Activated CD8-positive, alpha-beta memory T cell treated with anti-CD3 and anti-CD28 coated beads for 48 hours (primary cell): ENCODE data around the gene SERTM1.

ENCODE experiments used
- DNase-seq, 3 experiments: peaks; one replicate each; pipeline ENCODE4 v3.0.0-alpha.2; 2020; ENCODE audit warnings: low read depth in 2 of 3, low spot score in 2 of 3

SERTM1 gene

DNA sequence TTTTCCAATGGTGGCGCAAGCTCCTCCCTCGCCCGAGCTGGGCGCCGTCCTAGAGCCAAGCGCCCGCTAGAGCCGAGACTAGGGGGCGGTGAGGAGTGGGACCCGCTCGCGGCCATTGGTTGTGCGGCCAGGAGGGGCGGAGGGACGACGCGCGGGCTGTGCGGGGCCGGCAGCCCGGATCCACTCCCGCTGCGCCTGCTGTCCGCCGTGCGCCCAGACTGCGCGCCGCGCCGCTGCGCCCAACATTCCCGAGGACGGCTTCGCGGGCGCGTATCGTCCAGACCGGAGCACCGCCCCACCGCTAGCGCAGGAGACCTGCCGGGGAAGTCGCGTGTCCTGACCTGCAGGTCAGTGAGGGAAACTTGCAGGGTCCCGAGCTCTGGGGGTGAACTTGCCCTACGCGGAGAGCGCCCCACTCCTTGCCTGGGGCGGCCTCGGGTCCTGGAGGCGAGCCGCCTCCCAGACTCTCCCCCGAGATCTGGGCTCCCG, at the start of gene SERTM1:
SERTM1 (plus strand) TSS at position 183 of the 489 bp plus-strand sequence. CDS start 21,059 bp downstream, outside the sequence.
- DNase-seq, result no peak

DNA sequence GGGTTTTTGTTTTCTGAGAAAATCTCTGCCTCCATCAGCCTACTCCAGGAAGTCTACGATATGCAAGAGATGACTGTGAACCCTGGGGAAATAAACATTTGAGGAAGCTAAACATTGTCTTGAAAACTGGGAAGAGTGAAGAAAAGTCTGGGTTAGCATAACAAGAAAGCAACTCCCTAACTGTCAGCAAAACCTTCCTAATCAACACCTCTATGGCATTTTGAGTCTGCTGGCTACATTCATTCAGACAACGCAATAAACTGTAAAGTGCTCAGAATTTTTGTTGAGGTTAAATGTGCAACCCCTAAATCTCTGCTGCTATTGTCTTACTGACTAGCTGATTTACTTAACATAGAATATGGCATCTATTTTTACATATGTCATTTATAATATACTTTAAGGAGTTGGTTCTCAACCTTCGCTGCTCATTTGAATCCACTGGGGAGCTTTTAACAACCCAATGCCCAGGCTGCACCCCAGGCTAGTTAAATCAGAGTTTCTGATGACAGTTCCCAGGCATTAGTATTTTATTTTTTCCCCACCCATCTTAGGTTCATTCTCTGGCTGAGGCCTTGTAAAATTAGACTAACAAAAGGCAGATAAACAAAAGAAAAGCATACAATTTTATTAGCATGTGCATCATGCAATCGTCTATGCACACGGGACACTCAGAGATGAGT, 45.3 kb upstream of the SERTM1 start:
- DNase-seq, result no peak

DNA sequence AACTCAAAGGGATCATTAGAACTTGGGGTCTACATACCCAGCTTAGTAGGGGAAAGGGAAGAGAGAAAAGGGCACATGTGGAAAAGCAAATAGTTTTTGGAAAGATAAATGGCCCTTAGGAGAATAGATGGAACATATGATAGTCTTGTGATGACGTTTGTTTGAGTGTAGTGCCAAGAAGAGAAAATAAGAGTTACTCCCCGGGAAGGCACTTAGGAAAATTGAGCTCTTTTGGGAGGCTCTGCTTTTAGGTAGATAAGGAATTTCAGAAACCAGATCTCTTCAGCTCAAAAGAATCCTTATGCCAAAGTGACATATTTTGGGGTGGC, 44.8 kb upstream of the SERTM1 start:
- no peak for DNase-seq

DNA sequence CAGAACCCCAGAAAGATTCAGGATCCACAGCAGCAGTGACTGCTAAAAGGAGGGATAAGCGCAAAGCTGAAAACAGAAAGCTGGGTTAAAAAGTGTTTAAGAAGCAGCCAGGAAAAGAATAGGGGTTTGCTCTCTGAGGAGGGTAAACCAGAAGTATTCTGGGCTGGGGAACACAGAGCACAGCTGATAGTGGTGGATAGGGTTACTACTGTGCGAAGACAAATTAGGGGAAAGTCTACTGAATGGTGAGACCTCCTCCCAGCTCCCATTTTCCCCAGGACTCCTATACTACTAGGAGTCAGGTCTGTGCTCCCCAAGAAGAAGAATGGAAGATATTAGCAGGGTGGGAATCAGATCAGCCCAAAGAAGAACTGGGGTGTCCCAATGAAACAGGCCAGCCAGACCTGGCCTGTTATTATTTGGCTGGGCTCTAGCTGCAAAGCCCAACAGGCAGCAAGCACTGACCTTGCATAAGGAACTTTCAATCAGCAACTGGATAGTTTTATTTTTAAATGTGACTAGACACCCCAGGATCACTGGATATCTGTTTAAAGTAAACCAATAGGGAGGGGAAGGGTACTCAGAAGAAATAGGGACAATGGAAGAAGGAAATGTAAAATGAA, 43.5 kb upstream of the SERTM1 start:
- no peak for DNase-seq

DNA sequence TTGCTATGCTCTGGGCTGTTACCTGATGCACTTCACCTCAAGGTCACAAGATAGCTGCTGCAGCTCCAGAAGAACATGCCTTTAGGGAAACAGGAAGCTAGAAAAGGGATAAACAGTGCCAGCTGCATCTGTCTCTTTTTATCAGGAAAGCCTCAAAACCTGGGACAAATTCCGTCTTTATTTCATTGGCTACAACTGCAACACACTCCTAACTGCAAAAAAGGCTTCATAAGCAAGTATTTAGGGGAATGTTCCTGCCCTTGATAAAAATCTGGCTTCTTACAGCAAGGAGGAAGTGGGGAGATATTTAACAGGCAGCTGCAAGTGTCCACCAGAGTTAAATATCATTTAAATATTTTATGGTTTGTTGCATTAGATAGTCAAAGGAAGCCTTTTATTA, 34.2 kb upstream of the SERTM1 start:
- no peak for DNase-seq

DNA sequence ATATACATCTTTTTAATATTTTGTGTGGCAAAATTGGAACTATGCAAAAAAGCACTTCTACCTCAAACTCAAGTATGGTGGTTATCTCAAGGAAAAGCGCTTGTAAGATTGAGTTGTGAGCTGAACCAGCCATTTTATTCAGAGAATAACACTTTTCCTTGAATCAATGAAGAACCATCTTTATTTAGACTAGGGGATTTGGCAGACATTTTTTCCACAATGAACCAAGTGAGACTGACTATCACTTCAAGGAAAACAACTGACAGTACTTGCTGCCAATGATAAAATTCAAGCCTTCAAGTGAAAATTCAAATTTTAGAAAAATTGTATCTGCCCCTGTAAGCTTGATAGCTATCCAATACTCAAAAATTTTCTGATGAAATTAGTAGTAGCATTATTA, 23.2 kb upstream of the SERTM1 start:
- DNase-seq, result no peak

DNA sequence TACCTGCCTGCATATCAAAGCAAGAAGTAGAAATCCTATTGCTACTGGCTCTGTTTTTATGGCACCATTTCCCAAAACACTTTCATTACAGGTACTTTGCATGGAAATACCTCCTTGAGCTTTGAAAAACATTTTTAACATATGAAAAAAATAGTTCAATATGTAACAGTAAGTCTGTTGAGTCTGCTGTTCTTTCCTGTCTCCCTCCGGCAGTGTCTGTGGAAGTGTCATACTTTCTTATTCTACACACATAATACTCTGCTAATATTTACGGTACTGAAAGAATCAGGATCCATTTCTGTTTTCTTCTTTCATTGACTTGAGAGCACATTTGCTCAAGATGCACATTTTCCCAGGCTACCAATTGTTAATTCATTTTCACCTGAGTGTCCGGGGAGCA, 8.2 kb upstream of the SERTM1 start:
- DNase-seq, result no peak

DNA sequence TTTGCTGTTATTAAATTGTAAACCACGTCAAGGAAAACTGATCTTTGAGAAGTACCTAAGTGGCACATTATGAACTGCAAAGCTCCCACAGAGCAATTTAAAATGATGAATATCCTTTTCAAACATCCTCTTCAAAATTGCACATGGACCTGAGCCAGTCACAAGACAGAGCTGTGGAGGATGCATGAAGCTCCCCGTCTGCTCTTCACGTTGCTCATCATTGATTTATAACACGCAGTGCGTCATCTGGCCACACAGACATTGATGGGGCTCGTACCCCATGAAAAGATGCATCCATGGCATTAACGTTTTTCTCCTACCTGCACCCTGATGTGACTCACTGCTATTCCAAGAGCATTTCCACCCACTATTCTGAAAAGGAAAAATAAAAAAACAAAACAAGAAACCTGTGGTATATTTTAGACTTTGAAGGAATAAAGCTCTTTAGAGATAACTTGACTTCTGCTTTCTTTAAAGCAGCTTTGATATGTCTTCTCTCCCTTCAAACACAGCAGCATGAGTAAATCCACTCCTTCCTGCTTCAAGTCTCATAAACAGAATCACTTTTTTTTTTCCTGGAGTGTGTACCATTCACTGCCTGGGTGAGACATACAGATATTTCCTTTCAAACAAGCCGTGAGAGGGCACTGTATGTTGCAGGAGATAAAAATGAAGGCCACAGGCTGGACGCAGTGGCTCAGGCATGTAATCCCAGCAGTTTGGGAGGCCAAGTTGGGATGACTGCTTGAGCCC, 7.2 kb upstream of the SERTM1 start:
- DNase-seq, result no peak

DNA sequence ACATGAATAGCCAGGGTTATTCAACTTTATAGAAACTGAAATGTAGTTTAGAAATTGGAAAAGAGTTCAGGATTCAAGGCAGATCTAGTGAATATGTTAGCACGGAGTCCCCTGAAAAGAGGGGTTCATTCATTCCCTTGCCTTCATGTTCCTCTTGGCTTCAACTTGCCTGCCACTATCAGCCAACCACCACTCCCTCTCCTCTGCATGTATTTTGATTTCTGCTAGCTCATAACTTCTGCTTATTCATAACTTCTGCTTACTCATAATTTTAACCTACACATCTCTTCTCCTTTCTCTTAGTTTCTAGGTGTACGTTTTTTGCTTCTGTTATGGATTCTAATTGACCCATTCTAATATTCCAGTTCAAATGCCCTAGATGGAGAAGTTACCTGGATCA, 5.5 kb upstream of the SERTM1 start:
- DNase-seq, result no peak

DNA sequence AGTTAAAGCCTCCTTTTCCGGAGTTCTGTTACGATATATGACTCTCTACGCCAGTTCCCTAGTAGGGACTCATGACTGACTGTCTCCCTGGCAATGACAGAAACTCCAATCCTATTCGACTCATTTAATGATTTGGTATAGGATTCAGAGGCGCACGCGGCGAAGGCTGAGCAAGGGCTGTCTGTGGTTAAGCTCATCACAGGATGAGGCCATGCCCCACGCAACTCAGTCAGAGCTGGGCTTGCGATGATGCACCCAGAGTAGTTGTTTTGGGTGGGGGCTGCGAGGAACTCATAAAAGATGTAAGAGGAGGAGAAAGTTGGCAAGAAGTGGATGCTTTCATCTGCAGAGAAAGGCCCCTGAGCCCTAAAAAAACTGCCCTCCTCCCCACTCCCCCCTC, 468 bp upstream of the SERTM1 start:
- no peak for DNase-seq

DNA sequence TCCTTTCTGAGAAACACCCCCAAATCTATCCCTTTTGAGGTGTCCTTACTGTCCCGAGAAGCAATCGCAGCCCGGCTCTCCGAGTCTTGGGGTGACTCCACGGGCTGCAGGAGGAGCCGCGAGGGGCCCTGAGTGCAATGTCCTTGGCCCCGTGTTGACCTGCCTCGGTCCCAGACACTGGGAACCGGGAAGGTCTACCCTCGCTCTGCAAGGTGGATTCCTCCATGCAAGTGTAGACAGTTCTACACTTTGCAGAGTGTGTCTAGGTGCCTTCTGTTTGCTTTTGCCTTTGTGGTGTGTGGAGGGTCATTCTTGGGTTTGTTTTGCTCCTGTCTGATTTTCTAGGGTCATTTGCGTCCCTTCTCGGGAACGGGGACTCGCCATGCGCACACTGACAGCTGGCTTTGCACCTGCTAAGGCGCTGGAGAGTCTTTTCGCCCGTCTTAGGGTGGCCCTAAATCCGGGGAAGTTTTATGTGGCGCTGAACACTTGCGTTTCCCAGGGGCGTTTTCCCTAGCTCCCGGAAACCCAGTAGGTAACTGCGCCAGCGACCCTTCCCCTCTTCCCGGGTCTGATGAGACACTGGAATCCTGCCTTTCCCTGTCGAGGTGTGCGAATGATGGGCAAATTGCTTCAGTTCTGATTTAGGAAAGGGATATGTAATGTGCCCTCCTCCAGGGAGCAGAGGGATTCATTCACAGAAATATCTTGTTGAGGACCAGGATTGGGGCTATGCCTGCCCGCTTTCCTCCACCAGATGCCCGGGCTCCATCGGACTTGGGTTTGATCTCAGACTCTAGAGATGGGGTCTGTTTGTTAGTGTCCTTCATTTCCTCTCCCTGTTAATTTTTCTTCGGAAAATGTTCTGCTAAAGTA, 755 bp downstream of the SERTM1 start:
- no peak for DNase-seq

DNA sequence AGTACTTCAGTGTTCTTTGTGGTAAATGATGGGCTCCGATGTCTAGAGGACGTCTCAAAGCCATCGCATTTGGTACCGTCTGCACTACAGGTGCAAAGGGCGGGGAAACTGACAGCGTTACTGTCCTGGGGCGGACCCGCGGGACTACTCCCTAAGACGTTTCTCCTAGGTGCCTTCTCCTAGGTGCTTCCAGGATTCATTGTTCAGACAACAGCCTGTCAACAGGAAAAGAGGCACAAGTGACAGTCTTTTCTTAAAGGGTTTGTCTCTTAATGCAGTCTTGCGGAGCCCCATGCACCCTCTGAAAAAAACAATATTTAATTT, 1.4 kb downstream of the SERTM1 start:
- DNase-seq, result no peak

DNA sequence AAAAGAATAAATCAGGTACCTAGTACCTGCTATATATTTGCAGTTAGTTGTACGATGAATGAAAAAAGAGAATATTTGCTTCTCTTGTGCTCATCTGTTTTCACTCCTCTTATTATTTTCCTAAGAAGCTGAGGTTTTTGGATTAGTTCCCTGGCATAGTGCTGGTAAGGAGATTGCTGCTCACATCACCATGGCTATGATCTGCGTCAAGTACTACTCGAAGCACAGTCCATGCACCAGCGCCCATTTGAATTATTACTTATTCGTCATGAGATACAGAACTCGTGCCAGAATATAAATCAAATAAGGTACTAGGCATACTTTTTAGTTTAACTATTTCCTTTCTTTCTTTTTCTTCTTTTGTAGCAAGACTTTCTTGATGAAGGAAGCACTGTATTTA, 7.1 kb downstream of the SERTM1 start:
- no peak for DNase-seq

DNA sequence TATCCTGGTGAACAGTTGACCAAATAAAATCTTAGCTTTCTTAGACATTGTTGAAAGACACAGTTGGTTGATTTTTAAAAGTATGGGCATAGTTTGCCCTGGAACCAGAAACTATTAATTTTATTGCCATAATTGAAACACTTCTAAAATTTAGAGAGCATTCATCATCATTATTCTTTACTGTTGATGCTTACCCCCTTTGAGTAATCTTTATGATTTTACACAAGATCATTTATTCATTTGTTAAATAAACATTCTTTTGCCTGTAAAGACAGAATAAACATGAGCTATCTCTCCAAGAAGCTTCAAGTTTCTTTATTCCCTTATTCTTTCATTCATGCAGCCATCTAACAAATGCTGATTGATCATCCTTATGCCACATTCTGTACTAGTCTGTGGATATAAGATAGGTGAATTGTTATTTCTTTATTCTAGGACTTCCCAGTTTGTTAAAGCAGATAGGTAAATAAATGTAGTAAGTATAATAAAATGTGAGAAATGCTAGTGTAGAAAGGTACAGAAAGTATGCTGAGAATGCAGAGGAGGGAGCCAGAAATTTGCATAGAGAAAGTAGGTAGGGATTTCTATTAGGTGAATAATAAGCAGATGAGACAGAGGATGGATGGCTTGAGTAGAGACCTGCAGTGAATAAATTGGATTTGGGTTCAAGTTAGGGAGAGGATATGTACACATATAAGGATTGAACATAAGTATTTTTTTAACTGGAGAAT, 8.2 kb downstream of the SERTM1 start:
- DNase-seq, result no peak

DNA sequence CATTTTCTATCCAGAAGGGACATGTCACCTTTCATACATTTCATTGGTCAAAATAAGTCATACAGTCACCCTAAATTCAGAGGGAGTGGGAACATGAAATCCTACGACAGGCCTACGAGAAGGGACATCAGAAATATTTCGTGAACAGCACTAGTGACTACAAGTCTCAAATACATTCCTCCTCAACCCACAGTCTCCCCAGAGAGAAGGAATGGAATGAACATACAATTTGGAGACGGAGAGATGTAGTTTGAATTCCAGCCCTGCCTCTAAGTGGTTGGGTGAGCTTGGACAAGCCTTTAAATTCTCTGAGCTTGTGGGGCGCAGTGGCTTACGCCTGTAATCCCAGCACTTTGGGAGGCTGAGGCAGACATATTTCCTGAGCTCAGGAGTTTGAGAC, 9.9 kb downstream of the SERTM1 start:
- no peak for DNase-seq

DNA sequence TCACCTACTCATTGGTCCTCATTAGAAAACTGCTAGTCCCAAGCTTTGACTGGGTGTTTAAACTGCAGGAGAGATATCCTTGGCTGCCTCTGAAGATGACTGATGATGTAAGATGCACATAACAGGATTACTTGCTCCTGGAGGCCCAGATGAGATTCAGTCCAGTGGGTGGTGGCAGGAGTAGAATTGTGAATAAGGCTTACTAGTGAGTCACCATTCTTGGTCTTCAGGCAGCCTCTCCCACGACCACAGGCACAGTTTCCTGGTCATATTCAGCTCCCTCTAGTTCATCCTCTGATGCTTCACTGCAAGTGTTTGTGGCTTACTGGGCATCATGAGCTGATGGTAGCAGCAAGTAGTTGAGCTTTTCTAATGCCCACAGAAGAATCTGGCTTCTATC, 12.1 kb downstream of the SERTM1 start:
- DNase-seq, result no peak

DNA sequence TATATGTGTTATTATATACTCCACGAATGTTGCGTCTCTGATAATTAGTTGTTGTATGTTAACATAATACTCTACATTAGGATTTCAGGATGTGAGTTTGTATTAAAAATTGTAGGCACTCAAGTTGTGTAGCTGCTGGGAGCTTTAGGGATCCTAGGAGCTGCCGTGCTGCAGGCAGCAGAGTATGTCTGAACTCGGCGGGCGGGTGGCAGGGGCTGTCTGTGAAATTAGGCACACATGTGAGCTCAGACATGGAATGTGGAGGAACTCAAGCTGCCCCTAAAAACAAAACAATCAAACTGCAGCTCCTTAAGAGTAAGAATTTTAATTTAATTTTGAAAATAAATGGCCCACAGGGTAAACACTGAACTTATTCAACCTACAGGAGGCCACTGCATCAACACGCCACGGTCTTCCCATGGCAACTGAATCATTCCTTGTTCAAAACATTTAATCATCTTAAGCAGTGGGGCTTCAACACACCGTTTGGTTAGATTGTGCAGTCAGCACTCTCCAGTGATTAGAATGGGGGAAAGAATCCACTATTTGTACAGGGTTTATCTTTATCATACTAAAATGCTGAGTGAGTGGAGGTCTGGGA, 22.7 kb downstream of the SERTM1 start:
- no peak for DNase-seq

DNA sequence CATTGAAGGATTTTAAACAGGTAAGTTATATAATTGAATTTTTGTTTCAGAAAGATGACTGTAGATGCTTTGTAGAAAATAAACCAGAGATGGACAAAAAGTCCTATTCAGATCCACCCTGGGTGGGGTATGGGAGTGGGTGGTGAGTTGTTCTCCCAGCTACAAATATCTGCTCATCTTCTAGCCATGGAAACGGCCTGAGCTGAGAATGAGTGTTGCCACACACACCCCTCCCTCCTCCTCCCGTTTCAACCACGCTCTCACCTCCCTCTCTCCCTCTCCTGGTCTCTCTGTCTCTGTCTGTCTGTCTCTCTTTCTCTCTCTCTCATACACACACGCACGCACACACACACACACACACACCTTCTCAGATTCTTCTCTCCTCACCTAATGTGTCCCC, 26.4 kb downstream of the SERTM1 start:
- no peak for DNase-seq

DNA sequence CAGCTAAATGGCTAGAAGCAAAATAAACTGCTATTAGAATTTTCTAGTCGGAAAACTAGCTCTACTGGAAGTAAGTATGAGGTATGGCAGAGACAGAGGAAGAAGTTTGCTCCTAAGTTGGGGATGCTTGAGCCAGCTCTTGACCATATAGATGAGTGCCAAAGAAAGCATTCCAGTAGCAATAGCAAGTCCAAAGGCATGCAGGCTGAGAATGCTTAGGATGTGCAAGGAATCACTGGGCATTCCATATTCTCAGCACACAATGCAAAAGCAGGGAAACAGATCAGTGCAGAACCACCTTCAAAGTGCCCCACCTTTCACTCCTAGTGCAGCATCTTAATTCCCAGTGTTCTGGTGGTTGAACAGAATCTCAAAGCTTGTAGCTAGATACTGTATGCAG, 32.9 kb downstream of the SERTM1 start:
- DNase-seq, result no peak

DNA sequence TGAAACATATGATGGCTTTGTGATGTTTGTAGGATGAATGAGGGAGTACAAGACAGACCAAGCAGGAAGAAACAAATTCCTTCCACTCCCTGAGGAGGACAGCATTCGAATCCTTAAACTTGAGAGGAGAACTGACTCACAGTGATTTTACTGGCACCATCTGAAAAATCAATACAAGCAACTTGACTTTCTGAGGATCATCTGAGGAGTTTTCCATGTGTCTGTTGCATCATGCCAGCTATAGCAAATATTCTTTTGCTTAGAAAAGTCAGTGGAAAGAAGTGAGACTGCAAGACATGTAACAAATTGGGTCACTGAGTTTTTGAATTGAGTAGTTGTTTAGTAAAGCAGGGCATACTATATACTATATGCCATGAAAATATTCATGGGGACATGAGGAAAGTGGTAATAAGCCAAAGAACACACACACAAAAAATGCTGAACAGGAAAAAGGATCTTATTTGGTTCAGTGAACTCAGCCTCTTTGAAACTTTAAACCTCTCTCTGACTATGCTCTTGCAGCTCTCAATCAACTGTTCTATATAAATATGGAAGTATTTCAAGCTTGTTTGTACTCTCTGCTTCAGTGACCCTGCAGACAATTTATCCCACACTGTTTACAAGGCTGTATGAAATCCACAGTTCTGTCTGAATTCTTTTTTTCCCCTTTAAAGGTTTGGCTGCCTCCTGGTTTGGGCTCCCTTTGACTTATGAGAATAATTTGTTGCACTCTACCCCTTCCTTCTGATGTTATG, 35.5 kb downstream of the SERTM1 start:
- no peak for DNase-seq
